Upper lobe of right lung (tissue), 1 donor: ENCODE data around the gene HEMGN. TPM values are rescaled to one million over a fixed set of nuclear protein-coding genes. Genes with fewer than 3 reads are reported as not detected.

Experiments used
- ATAC-seq: fragments of 200-7000 bp; cut with Tn5 transposase; one replicate; pipeline ENCODE4 v1.9.1; 2020; ENCODE audit warnings: mild to moderate bottlenecking, moderate library complexity
- DNase-seq: peaks from one replicate; pipeline ENCODE4 v3.0.0-alpha.2; 2020
- H3K27ac ChIP-seq: fragments of 200-600 bp; one replicate; pipeline ENCODE4 v1.8.0; 2022
- H3K27me3 ChIP-seq: fragments of 200-600 bp; one replicate; pipeline ENCODE4 v1.8.0; 2022; ENCODE audit warnings: mild to moderate bottlenecking
- H3K36me3 ChIP-seq: fragments of 200-600 bp; one replicate; pipeline ENCODE4 v1.8.0; 2022
- H3K4me1 ChIP-seq: fragments of 200-600 bp; one replicate; pipeline ENCODE4 v1.8.0; 2022
- H3K4me3 ChIP-seq: fragments of 200-600 bp; one replicate; pipeline ENCODE4 v1.8.0; 2022; ENCODE audit warnings: mild to moderate bottlenecking
- H3K9me3 ChIP-seq: fragments of 200-600 bp; one replicate; pipeline ENCODE4 v1.8.0; 2022
- CTCF ChIP-seq: fragments of 200-600 bp; IDR thresholded peaks from one replicate; pipeline ENCODE4 v1.8.0; 2022; ENCODE audit warnings: antibody characterized with exemption
- intact Hi-C: fragments of 100-400 bp; cut with DNase I; formaldehyde crosslinking; loops from one replicate; pipeline ENCODE4 v1.11.0; 2022
- total RNA-seq: library from RNA; stranded (reverse); fragmentation: NEBNext Ultra II Directional; extraction: Animal tissue kit (Norgen Biotek cat#: 25700); gene quantifications from one replicate; pipeline ENCODE4 v1.2.1, GENCODE V29; 2021
- donor health status: DM: no; HTN: yes; CAD: no; lungs with severe emphysema.

HEMGN gene
- total RNA-seq, 1 donor from 2014 or later, result not detected

DNA sequence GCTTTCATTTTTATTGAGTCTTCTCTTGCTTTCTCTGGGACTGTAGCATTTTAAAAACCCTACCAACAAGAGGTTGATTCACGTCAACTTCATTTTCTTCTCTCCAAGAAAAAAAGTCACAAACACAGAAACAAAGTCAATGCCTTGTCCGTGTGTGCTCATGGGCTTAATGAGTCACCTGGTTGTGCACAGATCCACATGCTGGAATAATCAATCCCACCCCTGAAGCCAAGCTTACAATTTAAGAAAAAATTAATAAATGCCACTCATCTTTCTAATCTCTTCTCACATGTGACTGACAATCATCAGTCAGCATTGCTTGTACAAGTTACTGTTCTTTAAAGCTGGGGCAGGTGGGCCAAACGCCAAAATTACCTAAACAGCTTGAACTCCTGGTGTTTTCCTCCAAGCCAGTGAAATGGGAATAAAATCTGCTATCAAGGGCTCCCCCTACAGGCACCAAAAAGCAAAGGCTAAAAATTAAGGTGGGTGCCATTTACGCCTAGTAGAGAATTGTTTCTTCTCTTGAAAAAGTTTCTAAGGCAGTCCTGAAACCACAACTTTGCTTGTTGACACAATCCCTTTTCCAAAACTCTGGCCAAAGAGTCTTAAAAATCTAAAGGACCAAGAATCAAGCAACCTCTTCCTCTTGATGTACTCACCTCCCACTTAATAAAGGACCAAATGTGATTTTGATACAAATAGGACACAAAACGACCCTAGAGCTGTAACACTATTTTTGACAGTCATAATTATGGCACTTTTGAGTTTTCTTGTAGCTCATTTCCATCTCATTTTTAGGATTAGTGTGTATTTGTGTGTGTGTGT is 37.0 kb downstream of the HEMGN start:
- peak; percentile 74 for TF ChIP-seq CTCF
- DNase-seq (no peak), ATAC-seq (peak; percentile 81)
- Histone ChIP-seq H3K4me3 (no peak overlapping the region), H3K4me1 (peaks cover 6% of the 10 kb centered on the region), H3K27me3 (no peaks in the 10 kb centered on the region), H3K27ac (no peak overlapping the region), H3K9me3 (no peaks in the 10 kb centered on the region), H3K36me3 (peaks cover 33% of the 10 kb centered on the region)
- intact Hi-C loops, result loop anchor here (10.0 kb wide), 1 partner anchor 196 kb away; no protein-coding TSS in a partner anchor

- TF ChIP-seq CTCF, result no peak
- Histone ChIP-seq H3K27me3 (no peaks in the 10 kb centered on the region), H3K27ac (no peak overlapping the region), H3K4me3 (no peak overlapping the region), H3K36me3 (peaks cover 33% of the 10 kb centered on the region), H3K9me3 (no peaks in the 10 kb centered on the region), H3K4me1 (no peaks in the 10 kb centered on the region)
- DNase-seq (no peak), ATAC-seq (no peak)
- intact Hi-C loops, result loop anchor here (10.0 kb wide), 1 partner anchor 195 kb away; no protein-coding TSS in a partner anchor
Measured at GRCh38 chr9:97900103-97900737, 37.8 kb downstream of the HEMGN start.

DNA sequence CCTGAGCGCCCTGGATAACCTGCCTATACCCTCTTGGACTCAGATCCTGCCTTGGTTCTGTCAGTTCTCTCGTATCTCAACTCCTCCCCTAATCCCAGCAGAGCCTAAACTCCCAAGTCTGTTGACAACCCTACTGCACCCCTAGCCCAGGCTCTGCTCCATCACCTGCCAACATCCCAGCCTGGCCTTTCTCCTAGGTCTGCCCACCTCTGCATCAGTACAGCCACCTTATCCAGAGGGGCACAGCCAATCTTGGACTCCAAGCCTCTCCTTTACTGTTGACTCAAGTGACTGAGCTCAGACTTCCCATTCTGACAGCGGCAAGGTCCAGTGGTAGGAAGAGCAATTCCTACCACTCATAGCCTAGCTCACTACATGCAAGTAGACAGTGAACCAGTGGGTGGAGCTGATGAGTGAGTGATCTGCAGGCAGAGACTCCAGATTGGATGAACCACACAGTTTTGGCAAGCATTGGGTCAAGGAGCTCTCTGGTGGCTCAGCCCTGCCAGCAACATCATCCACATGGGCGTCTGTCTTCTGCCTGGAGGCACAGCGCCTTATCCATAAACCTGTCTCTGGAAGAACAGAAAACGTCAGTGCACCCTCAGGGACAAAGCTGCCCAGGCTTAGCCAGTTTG is 42.2 kb downstream of the HEMGN start:
- no peak for TF ChIP-seq CTCF
- intact Hi-C loops, result no loop called here
- Histone ChIP-seq H3K9me3 (no peaks in the 10 kb centered on the region), H3K27me3 (no peaks in the 10 kb centered on the region), H3K27ac (no peak overlapping the region), H3K36me3 (peaks cover 23% of the 10 kb centered on the region), H3K4me3 (no peak overlapping the region), H3K4me1 (no peaks in the 10 kb centered on the region)
- no peak for DNase-seq
- peak; percentile 91 for ATAC-seq

DNA sequence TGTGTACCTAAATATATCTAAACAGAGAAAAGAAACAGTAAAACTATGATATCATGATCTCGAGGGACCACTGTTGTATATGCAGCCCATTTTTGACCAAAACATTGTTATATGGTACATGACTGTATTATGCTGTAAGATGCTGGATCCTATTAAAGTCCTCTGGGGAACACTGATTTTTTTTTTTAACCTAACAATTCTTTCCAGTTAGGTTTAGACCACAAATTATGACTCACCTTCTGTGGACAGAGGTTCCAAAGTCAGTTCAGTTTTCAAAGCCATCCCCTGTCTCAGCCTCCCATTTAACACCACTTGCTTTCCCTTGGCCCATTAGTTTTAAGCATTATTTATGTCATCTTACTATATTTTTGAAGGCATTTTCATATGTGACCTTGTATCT is 42.8 kb downstream of the HEMGN start:
- Histone ChIP-seq H3K36me3 (peaks cover 20% of the 10 kb centered on the region), H3K27ac (no peak overlapping the region), H3K4me1 (no peaks in the 10 kb centered on the region), H3K27me3 (no peaks in the 10 kb centered on the region), H3K9me3 (no peaks in the 10 kb centered on the region), H3K4me3 (no peak overlapping the region)
- intact Hi-C loops, result no loop called here
- no peak for ATAC-seq
- no peak for TF ChIP-seq CTCF
- no peak for DNase-seq

GRCh38 chr9:97892421-97892820 is 45.6 kb downstream of the HEMGN start:
- intact Hi-C loops, result no loop called here
- Histone ChIP-seq H3K27me3 (no peaks in the 10 kb centered on the region), H3K4me3 (no peak overlapping the region), H3K9me3 (no peaks in the 10 kb centered on the region), H3K4me1 (no peaks in the 10 kb centered on the region), H3K27ac (no peak overlapping the region), H3K36me3 (peaks cover 4% of the 10 kb centered on the region)
- no peak for DNase-seq
- TF ChIP-seq CTCF, result no peak
- ATAC-seq, result no peak
